GM19397 (cell line): ENCODE results near the gene CTIF.
"Not testable (repeated sequence)": the region's sequence is repeated elsewhere in the genome, so short reads cannot be mapped to it uniquely, and the experiment has no call there.

ENCODE experiments used
- ATAC-seq: cut with Tn5 transposase; IDR thresholded peaks from one replicate; pipeline ENCODE4 v1.9.1; 2021; ENCODE audit warnings: mild to moderate bottlenecking, moderate library complexity; ENCODE audit not compliant: unreplicated experiment

Gene CTIF

DNA sequence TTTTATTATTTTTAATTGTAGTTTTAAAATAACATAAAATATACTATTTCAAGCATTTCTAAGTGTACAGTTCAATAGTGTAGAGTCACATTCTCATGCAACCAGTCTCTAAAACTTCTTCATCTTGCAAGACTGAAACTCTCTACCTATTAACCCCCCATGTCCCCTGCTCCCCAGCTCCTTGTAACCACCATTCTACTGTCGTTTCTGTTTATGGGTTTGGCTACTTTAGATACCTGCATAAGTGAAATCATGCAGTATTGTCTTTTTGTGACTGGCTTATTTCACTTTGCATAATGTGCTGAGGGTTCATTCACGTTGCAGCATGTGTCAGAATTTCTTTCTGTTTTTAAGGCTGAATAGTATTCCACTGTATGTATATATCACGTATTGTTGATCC, 272.6 kb downstream of the CTIF start:
- no peak for ATAC-seq

DNA sequence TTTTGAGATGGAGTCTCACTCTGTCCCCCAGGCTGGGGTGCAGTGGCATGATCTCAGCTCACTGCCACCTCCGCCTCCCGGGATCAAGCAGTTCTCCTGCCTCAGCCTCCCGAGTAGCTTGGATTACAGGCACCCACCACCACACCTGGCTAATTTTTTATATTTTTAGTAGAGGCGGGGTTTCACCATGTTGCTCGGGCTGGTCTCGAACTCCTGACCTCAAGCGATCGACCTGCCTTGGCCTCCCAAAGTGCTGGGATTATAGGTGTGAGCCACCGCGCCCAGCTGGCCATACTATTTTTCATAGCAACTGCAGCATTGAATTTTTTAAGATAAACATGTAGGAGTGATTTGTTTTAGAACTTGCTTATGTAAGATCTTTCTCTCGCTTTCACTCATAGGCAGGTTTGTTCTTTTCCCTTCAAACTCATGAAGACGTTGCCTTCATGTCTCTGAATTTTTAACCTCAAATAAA, 273.2 kb downstream of the CTIF start:
- not testable (repeated sequence) for ATAC-seq

DNA sequence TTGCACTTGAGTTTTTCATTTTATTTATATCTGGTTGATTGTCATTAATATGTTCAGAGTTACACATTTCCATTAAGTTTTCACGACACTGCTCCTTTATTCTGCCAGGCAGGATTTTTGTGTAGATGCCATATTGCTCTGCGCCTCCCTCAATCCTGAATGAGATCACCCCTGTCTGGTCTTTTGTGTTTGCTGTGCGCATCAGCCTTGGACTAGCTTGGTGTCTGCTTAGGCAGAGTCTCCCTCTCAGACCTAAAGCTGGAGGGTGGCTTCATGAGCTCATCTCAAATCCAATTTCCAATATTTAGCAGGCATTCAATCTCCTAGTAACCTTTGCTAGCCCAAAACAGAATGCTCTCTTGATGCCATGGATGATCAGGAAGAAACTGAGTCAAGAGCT, 274.5 kb downstream of the CTIF start:
- no peak for ATAC-seq

DNA sequence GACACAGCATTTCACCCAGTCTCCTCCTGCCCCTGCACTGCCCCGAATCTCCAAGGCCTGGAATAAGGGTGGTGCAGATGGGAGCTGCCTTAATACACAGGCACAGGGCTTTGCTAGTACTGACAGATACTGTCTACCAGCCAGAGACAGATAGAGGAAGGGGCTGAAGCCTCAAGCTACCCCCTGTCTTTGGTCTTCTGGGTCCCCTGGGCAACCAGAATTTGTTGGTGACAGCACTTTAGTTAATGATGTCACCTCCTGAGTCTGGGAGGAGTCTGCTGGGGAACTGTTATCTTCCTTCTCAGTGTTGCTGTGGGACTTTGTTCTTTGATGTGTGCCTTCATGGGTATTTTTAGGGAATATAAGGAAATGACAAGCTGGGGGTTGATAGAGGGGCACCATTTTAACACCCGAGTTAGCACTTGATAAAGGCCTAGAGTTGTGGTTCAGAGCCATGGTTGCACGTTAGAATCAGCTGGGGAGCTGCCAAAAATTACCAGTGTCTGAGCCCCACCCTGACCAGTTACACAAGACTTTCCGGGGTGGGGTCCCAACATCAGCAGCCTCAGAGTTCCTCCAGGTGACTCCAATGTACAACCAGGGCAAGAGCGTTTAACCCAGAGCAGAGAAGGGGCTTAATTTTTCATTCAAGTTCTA, 275.1 kb downstream of the CTIF start:
- ATAC-seq = no peak

DNA sequence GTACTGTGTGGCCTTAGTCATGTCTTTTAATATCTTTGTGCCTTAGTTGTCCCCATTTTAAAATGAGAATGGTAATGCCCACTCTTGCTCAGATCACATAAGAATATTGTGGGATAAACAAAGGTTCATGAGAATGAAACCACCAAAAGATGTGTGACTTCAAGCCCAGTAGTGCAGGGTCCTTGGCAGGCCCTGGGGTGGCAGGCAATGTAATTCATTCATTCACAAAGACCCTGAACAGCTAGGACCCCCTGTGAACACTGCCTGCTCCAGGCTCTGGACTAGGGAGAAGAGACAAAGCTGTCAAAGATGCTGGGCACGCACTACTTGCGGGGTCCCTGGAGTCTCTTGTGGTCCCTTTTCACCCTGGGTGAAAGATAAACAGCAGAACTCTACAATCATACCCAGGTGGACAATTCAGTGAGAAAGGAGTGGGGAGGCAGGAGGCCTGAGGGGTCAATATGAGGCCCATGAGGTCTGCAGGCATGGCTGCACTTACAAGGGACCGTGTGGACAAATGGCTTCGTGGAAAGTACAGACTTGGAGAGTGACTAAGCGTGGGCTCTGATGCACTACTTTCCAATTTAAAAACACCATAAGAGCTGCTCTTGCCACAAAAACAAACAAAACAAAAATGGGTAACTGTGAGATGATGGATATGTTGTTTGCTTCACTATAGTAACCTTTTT, 275.8 kb downstream of the CTIF start:
- no peak for ATAC-seq

DNA sequence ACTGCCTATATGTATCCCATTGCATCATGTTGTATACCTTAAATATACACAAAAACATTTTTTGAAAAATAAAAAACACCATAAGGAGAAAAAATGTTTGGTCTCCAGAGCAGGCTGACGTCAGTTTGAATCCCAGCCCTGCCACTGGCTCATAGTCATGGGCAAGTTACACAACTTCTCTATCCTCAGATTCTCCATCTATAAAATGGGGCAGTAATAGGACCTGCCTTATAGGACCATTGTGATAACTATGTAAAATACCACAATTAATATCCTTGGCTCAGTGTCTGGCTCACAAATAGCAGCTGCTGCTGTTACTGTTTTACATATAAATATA, 276.3 kb downstream of the CTIF start:
- no peak for ATAC-seq

DNA sequence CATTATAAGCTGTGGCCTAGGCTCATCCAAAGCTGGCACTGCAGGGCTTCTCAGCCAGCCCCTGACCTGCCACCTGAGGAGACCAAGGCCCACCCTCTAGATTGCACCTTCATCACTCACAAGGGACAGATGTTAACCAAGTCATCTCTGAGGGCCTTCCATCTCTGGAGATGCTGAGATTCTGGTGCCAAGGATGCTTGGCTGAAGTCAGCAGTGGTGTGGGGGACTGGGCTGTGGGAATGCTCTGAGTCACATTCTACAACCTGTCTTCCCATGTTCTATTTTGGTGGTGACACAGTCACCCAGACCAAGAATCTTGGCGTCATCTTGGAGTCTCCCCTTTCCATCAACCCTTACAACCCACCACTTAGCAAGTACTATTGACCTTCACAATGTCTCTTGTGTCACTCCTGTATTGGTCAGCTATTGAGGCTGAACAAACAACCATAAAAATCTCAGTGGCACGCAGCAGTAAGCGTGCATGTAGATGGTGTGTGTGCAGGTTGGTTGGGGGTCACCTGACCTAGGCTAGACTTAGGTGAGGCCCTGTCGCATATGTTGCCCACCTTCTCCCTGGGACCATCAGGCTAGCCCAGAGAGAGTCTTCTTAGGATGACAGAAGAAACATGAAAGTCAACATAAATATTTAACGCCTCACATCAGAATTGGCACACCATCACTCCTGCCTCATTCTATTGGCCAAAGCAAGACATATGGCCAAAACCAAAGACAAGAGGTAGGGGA, 276.9 kb downstream of the CTIF start:
- no peak for ATAC-seq

DNA sequence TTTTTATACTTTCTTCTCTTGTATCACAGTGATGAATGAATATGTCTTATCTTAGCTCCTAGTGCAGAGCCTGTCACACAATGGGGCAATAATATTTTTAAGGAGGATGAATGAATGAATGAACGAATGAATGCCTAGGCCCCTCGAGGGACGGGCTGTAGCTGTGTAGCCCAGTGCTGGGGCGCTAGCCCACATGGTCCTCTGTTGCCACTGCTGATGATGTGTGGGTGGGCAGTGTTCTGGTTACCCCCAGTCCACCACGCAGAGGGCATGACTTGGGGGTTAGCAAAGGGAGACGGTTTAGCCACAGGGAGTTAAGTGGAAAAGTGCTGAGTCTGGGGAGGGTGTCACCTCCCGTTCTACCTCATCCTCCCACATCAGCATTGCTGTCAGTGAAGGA, 277.7 kb downstream of the CTIF start:
- no peak for ATAC-seq

DNA sequence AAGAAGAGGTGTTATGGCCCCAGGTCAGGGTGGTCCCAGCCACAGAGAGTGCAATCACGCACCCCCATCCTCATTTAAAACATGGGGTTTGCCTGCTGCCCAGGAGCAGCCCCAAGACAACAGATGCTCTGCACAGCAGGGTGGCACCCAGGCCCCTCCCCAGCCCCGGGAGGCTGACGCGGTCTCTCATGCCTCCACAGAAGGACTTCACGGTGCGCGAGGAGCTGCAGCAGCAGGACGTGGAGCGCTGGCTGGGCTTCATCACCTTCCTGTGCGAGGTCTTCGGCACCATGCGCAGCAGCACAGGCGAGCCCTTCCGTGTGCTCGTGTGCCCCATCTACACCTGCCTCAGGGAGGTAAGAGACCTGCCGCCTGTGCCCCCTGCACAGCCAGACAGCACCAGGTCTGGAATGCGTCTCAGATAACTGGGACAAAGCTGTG, 278.2 kb downstream of the CTIF start:
- ATAC-seq = no peak

DNA sequence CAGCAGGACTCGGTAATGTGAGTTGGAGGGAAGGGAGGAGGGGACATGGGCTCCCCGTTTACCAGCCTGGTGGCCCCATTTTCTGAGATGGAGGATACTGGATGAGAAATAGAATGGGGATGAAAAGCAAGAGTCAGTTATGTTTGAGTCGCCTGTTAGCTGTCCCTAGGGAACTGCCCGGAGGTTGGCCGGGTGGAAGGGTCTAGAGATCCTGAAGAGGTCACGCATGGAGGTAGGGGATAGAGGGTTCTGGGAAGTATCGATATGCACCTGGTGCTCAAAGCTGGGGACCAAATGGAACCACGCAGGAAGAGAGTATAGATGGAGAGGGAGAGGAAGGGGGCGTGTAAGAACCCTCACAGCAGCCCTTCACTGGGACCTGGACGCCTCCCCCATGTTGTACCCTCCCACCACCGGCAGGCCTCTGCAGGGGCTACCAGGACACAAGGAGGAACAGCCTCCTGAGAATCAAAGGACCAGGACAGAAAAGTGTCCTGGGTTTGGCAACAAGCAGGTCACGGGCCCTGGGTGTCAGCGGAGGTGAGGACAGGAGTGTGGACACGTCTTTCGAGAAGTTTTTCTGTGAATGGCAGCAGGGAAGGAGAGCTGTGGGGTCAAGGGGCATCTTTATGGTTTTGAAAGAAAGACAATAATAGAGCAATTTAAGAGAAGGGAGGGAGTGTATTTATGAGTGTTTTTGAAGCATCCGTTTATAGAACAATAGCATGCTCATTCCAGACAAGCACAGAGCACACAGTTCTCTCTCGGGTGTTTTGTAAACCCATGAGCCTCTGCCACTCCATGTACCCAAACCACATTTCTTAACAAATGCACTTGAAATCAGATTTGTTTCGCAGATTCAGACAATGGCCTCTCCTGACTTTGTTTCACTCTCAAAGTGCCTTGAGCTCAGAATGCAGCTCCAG, 279.8 kb downstream of the CTIF start:
- no peak for ATAC-seq

DNA sequence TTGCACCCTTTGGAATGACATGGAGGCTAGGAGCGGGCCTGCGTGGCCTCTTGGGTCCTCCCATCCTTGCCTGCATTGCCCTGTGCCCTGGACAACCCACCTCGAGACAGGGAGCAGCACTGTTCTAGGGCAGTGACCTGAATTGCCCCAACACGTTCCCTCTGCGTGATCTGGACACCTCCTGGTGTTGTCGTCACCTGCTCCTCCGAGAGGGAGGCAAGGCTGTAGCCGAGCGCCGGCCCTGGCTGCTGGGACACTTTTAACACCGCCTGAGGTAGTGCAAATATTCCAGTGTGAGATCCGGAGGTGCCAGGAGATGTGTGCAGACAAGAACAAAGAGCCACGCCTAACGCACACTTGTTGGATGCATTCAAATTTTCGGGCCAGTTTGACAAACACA, 280.4 kb downstream of the CTIF start:
- ATAC-seq = no peak

DNA sequence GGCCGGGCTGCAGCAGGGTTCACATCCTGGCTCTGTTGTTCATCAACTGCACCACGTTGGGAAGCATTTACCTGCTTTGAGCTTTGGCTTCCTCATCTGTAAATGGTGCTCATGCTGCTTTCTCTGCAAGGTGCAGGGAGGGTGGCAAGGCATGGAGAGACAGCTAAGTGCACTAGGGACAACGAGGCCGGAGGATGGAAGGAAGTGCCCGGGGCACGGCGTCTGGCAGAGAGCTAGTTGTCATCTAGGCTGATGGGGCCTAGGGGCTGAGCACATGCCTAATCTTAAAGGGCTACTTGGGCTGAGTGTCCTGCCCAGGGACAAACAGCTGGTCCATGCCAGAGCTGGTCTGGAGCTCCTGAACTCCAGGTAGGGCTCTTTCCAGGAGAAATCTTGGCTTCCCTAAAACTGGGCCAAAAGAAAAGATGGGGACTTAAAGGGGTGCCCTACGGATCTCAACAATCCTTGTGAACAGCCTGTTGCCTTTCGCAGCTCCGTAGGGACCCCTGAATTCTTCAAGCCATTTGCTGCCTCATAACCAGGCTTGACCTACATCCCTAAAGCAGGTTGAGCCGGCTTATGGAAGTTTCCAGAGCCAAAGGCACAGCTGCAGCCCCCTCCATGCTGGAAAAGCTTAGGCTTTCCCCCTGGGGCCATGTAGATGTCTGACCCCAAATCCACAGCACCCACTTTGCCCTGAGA, 281.1 kb downstream of the CTIF start:
- ATAC-seq = no peak

DNA sequence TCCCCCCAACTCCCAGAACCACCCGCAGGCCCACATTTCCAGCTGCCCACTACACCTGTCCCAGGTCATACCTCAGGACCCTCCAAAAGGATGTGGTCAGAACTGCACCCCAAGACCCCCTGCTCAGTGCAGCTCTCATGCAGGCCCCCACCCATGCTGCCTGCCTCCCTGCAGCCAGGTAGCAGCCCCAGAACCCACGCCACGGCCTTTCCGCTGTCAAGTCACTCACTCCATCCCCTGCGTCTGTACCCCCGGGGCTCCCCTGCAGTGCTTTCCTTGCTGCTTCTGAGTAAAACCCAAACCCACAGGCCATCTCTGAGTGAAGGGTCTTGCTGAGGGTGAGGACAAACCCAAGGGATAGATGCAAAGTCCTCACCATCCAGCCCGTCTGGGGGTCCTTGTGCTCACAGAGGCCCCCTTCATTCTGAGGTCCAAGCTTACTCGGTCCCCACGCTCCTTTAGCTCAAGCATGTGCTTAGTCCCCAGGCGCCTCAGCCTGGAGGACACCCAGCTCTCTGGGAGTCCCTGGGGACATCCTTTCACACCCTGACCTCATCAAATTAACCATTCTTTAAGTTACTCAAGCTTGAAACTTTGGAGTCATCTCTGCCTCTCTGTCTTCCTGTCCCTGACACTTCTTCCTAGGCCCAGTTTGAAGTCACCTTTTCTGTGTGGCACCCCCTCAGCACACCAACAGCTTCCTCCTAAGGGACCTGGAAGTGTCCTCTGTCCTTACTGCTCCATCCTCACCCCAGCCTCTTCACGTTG, 281.8 kb downstream of the CTIF start:
- ATAC-seq = peak; percentile 90

DNA sequence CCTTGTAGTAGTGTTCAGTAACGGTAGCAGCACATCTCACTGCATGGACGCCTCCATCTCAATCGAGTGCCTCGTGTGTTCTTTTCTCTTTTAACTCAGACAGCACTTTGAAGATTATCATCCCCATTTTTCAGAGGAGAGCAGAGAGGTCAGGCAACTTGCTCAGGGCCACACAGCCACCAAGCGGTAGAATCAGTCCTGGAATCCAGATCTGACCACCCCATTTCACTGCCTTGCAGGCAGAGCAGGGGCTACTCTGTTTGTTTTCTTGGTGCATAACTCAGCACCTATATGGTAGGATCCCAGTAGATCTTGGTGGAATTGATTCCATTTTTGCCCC, 282.4 kb downstream of the CTIF start:
- no peak for ATAC-seq

DNA sequence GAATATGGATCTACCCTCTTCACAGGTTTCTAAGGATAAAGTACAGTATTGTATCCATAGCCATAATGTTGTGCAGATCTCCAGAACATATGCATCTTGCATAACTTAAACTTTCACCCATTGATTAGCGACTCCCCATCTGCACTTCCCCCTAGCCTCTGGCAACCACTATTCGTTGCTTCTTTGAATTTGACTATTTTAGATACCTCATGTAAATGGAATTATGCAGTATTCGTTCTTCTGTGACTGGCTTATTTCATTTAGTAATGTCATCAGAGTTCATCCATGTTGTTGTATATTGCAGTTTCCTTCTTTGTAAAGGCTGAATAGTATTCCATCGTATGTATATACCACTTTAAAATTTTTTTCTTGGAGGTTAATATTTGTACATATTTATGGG, 283.0 kb downstream of the CTIF start:
- no peak for ATAC-seq

DNA sequence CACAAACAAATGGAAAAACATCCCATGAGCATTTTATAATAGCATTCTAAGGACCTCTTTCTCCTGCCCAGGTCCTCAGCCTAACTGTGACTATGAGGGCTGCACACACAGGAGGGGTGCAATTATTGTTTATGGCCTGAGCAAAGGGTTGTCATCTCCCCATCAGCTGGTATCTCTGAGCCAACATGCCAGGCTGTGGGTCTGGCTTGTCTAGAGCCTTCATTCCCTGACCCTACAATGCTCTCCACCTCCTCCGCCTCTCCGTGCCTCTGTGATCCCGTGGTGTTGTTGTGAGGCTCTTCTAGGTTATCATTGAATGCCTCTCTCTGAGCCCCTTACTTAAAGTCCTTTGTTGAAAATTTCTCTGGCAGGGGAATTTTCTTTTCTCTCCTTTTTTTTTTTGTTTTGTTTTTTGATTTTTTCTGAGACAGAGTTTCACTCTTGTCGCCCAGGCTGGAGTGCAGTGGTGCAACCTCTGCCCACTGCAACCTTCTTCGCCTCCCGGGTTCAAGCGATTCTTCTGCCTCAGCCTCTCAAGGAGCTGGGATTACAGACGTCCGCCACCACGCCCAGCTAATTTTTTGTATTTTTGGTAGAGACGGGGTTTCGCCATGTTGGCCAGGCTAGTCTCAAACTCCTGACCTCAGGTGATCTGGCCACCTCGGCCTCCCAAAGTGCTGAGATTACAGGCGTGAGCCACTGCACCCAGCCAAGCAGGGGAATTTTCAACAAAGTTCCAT, 285.6 kb downstream of the CTIF start:
- no peak for ATAC-seq

DNA sequence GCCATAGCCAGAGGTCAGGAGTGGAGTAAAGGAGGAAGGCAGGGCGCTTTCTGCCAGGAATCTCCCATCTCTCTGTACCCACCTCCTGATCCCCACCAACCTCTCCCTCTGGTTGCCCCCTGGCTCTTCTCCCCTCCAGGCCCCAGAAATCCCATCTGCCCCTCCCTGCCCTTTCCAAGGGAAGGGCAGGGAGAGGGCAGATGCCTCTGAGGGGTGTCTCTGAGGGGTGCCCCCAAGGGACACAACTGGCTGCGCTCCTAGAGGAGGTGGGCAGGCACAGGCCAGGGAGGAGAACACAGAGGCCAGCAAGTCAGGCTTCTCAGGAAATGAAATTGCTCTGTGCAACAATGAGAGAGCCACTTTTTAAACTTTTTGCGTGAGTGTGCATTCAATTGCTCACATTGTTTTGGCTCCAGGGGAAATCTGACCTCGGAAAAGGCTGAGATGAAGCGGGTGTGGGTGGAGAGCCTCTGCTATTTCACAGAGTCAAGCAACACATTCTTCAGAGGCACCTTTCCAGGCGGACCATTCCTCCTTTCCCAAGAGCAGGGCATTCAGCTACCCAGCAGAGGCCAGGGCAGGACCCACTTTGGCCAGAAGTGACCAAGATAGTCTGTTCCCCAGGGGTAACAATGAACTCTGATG, 286.4 kb downstream of the CTIF start:
- ATAC-seq = no peak

DNA sequence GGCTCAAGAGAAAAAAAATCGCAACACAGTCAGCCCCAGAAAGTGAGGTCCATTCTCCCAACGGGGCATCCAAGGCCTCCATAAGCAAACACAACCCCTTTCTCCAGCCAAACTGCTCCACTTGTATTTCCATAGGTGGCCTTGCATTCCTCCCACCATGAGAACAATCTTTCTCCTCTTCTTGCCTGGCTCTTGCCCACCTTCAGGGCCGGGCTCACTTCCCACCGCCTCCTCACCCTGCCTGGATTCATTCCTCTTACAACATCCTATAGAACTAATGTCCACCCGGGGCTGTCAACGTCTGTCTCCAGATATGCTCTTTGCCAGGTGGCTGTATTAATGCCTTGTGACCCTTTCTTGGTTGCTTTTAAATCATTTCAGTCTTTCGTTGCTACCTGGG, 287.4 kb downstream of the CTIF start:
- ATAC-seq = no peak

DNA sequence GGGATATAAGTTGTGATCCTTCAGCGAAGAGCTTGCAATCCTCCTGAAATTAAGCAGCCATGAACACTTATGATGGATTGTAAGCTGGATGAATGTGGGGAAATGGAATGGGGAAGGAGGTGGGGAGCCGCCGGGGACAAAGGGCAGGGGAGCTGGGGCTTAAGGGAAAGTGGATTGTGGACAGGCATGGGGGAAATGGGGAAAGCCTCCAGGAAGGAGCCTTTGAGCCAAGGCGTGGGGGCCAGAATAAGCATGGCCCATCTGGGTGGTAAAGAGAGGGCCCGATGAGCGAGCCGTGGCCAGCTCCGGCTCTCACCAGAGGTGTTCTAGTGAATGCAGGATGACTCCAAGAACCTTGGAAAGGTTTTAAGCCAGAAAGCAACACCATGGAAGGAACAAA, 288.0 kb downstream of the CTIF start:
- no peak for ATAC-seq
